ENCODE results near the gene LMCD1. TPM values are rescaled to one million over a fixed set of nuclear protein-coding genes. Genes with fewer than 3 reads are reported as not detected.

Gene LMCD1
- total RNA-seq, 1 experiment from 2014 or later = 3.9 TPM

GRCh38 chr3:8504611-8504973 is 3.0 kb downstream of the LMCD1 start:
- no peak for DNase-seq (ENCODE audit: low spot score)

- DNase-seq (ENCODE audit: low spot score) = peak; percentile 70
These were observed 4.0 kb downstream of the LMCD1 start for GRCh38 chr3:8505621-8506020.

GRCh38 chr3:8506571-8507061 is 5.0 kb downstream of the LMCD1 start:
- peak; percentile 89 for DNase-seq (ENCODE audit: low spot score)

GRCh38 chr3:8507496-8507895 is 5.9 kb downstream of the LMCD1 start:
- DNase-seq (ENCODE audit: low spot score) = no peak

GRCh38 chr3:8509961-8510360 is 8.3 kb downstream of the LMCD1 start:
- DNase-seq (ENCODE audit: low spot score) = peak; percentile 93

- no peak for DNase-seq (ENCODE audit: low spot score)
These were observed 10.6 kb downstream of the LMCD1 start for GRCh38 chr3:8512234-8512633.

GRCh38 chr3:8516047-8516661 is 14.5 kb downstream of the LMCD1 start:
- no peak for DNase-seq (ENCODE audit: low spot score)

GRCh38 chr3:8516783-8517182 is 15.2 kb downstream of the LMCD1 start:
- DNase-seq (ENCODE audit: low spot score) = no peak

- DNase-seq (ENCODE audit: low spot score) = no peak
These were observed 15.9 kb downstream of the LMCD1 start for GRCh38 chr3:8517487-8517886.

GRCh38 chr3:8518138-8518537 is 16.5 kb downstream of the LMCD1 start:
- DNase-seq (ENCODE audit: low spot score) = no peak

- DNase-seq (ENCODE audit: low spot score) = no peak
These were observed 17.5 kb downstream of the LMCD1 start for GRCh38 chr3:8519156-8519555.

- no peak for DNase-seq (ENCODE audit: low spot score)
These were observed 18.3 kb downstream of the LMCD1 start for GRCh38 chr3:8519774-8520448.

- DNase-seq (ENCODE audit: low spot score) = no peak
These were observed 19.3 kb downstream of the LMCD1 start for GRCh38 chr3:8520816-8521403.

- DNase-seq (ENCODE audit: low spot score) = no peak
These were observed 21.4 kb downstream of the LMCD1 start for GRCh38 chr3:8523041-8523440.

GRCh38 chr3:8524249-8524648 is 22.6 kb downstream of the LMCD1 start:
- DNase-seq (ENCODE audit: low spot score) = no peak

- no peak for DNase-seq (ENCODE audit: low spot score)
These were observed 23.2 kb downstream of the LMCD1 start for GRCh38 chr3:8524656-8525399.

GRCh38 chr3:8525893-8526292 is 24.3 kb downstream of the LMCD1 start:
- DNase-seq (ENCODE audit: low spot score) = no peak

GRCh38 chr3:8529181-8529637 is 27.6 kb downstream of the LMCD1 start:
- no peak for DNase-seq (ENCODE audit: low spot score)

GRCh38 chr3:8529738-8530525 is 28.3 kb downstream of the LMCD1 start:
- DNase-seq (ENCODE audit: low spot score) = peak; percentile 73

GRCh38 chr3:8530581-8530980 is 29.0 kb downstream of the LMCD1 start:
- DNase-seq (ENCODE audit: low spot score) = no peak

GRCh38 chr3:8532251-8532871 is 30.7 kb downstream of the LMCD1 start:
- peak; percentile 82 for DNase-seq (ENCODE audit: low spot score)

Data from A172 (cell line).